KG1 (cell line): ENCODE data around the gene PRKCE.

Source experiments
- DNase-seq: peaks from one replicate; lab custom pipeline; 2025; lab: John Stamatoyannopoulos, UW

PRKCE gene

GRCh38 chr2:45781464-45781811 lies 130.0 kb downstream of the PRKCE start:
- DNase-seq: no peak

- no peak for DNase-seq
Observed at GRCh38 chr2:45782436-45782835, 131.0 kb downstream of the PRKCE start.

GRCh38 chr2:45782986-45783385 lies 131.5 kb downstream of the PRKCE start:
- no peak for DNase-seq

- DNase-seq: no peak
Observed at GRCh38 chr2:45786030-45786835, 134.8 kb downstream of the PRKCE start.

GRCh38 chr2:45786836-45787357 lies 135.4 kb downstream of the PRKCE start:
- DNase-seq: no peak

- no peak for DNase-seq
Observed at GRCh38 chr2:45788401-45788800, 136.9 kb downstream of the PRKCE start.

GRCh38 chr2:45789317-45789716 lies 137.8 kb downstream of the PRKCE start:
- no peak for DNase-seq

GRCh38 chr2:45789961-45790723 lies 138.7 kb downstream of the PRKCE start:
- DNase-seq: no peak

- DNase-seq: no peak
Observed at GRCh38 chr2:45793305-45793962, 142.0 kb downstream of the PRKCE start.

- DNase-seq: no peak
Observed at GRCh38 chr2:45794134-45794617, 142.7 kb downstream of the PRKCE start.

GRCh38 chr2:45796500-45796899 lies 145.0 kb downstream of the PRKCE start:
- DNase-seq: no peak

GRCh38 chr2:45797451-45798230 lies 146.2 kb downstream of the PRKCE start:
- no peak for DNase-seq

- DNase-seq: no peak
Observed at GRCh38 chr2:45799679-45800381, 148.4 kb downstream of the PRKCE start.

- no peak for DNase-seq
Observed at GRCh38 chr2:45802499-45803138, 151.1 kb downstream of the PRKCE start.

- no peak for DNase-seq
Observed at GRCh38 chr2:45804987-45805755, 153.7 kb downstream of the PRKCE start.

GRCh38 chr2:45806563-45807358 lies 155.3 kb downstream of the PRKCE start:
- no peak for DNase-seq

GRCh38 chr2:45808294-45808800 lies 156.9 kb downstream of the PRKCE start:
- DNase-seq: no peak

- DNase-seq: no peak
Observed at GRCh38 chr2:45809205-45809604, 157.7 kb downstream of the PRKCE start.

- DNase-seq: no peak
Observed at GRCh38 chr2:45812011-45812500, 160.6 kb downstream of the PRKCE start.
